ENCODE data around the gene FMO5.
A peak's percentile ranks its signal among the peaks of the same experiment; 100 is the strongest.
"Not testable (repeated sequence)": the region's sequence is repeated elsewhere in the genome, so short reads cannot be mapped to it uniquely, and the experiment has no call there.

FMO5 gene

DNA sequence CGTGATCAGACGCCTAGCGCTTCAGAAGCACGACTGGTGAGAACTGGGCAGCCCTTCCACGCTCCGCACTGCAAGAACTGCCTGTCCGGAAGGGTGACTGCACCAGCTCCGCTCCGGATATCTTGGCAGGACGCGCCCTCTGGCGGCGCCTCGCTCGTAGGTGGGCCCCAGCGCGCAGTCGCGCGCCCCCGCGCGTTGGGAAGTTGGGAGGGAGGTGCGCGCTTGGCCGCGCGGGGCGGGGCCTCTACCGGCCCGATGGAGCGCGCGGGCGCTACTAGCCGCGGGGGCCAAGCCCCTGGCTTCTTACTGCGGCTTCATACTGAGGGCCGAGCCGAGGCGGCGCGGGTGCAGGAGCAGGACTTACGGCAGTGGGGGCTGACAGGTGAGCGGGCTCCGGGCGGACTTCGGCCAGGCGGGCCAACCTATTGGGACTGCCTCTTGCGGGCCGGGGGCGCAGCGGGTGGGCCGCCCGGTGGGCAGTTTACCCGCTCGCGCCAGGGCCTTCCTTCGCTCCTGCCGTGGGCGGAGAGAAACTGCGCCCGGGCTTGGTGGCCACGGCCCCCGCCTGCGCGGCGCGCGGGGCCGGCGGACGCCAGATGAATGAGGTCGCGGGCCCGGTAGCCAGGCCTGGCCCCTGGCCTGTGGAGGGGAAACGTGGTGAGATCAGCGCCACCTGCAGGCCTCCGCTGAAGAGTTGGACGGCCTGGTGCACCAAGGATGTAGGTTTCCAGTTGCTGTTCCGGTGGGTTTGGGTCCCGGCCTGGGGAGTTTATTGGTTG, 17.5 kb upstream of the FMO5 start, which contains the start of gene CHD1L:
TSS of gene CHD1L (plus strand) at position 236 of the 779 bp plus-strand sequence. CDS start at position 256, 20 bp downstream.
- TF ChIP-seq, protein P1, sequence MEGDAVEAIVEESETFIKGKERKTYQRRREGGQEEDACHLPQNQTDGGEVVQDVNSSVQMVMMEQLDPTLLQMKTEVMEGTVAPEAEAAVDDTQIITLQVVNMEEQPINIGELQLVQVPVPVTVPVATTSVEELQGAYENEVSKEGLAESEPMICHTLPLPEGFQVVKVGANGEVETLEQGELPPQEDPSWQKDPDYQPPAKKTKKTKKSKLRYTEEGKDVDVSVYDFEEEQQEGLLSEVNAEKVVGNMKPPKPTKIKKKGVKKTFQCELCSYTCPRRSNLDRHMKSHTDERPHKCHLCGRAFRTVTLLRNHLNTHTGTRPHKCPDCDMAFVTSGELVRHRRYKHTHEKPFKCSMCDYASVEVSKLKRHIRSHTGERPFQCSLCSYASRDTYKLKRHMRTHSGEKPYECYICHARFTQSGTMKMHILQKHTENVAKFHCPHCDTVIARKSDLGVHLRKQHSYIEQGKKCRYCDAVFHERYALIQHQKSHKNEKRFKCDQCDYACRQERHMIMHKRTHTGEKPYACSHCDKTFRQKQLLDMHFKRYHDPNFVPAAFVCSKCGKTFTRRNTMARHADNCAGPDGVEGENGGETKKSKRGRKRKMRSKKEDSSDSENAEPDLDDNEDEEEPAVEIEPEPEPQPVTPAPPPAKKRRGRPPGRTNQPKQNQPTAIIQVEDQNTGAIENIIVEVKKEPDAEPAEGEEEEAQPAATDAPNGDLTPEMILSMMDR (IDR thresholded peaks at IDR 0.05; ENCODE audit: insufficient read depth, low read length), result peak; percentile 95
- TF ChIP-seq SPI1 (IDR thresholded peaks at IDR 0.05; ENCODE audit: borderline replicate concordance, low read depth), result no peak
- TF ChIP-seq POLR2AphosphoS5 (IDR thresholded peaks at IDR 0.05; ENCODE audit: low read depth), result peak; percentile 74; the same call in 1 of the 2 replicates
- Histone ChIP-seq H3K4me3 (replicated peaks; ENCODE audit: insufficient read depth, low read length) (peak within 1 kb of the TSS; percentile 81), H3K27ac (replicated peaks) (peak within 1 kb of the TSS; percentile 92), H3K27me3 (ENCODE audit: insufficient read depth, poor library complexity, severe bottlenecking) (no peaks in the 10 kb centered on the region)
- peak; percentile 92 to 96 for DNase-seq (ENCODE audit: low read depth in 1 of 2, low spot score in 1 of 2)

DNA sequence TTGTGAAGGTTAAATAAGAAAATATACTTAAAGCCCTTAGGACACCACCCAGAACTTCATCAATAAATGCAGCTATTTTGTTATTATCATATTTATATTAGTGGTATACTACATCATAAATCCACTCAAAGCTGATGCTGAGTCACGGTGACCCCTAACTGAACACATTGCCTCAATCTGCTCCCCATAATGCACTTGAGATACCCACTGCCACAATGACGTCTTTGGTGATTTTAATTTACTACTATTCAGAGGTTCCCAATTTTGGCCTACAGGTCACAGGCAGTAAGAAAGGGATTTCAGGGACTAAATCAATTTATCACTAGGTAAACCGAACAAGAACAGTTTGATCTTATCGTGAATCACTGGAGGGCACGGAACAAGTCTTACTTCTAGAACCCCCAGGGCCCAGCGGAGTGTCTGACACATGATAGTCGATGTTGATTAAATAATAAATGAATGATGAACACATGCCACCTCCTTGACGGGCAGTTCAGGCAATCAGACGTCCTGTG, 16.9 kb upstream of the FMO5 start:
- Histone ChIP-seq H3K27me3 (ENCODE audit: insufficient read depth, poor library complexity, severe bottlenecking) (no peaks in the 10 kb centered on the region), H3K4me3 (replicated peaks; ENCODE audit: insufficient read depth, low read length) (peak overlapping the region; percentile 33), H3K27ac (replicated peaks) (peak overlapping the region; percentile 92)
- no peak for DNase-seq (ENCODE audit: low read depth in 1 of 2, low spot score in 1 of 2)
- TF ChIP-seq, protein P1 (IDR thresholded peaks at IDR 0.05; ENCODE audit: insufficient read depth, low read length), result no peak
- TF ChIP-seq GABPA (IDR thresholded peaks at IDR 0.05; ENCODE audit: low read depth) (no peak), POLR2AphosphoS5 (IDR thresholded peaks at IDR 0.05; ENCODE audit: low read depth) (no peak), REST (IDR thresholded peaks at IDR 0.05; ENCODE audit: insufficient replicate concordance, low read depth) (no peak), SPI1 (IDR thresholded peaks at IDR 0.05; ENCODE audit: borderline replicate concordance, low read depth) (no peak)

DNA sequence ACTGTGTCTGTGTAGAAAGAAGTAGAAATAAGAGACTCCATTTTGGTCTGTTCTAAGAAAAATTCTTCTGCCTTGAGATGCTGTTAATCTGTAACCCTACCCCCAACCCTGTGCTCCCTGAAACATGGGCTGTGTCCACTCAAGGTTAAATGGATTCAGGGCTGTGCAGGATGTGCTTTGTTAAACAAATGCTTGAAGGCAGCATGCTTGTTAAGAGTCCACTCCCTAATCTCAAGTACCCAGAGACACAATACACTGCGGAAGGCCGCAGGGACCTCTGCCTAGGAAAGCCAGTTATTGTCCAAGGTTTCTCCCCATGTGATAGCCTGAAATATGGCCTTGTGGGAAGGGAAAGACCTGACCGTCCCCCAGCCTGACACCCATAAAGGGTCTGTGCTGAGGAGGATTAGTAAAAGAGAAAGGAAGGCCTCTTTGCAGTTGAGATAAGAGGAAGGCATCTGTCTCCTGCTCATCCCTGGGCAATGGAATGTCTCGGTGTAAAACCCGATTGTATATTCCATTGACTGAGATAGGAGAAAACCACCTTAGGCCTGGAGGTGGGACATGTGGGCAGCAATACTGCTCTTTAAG, 15.1 kb upstream of the FMO5 start:
- H3K4me3 ChIP-seq (replicated peaks; ENCODE audit: insufficient read depth, low read length); H3K27me3 ChIP-seq (ENCODE audit: insufficient read depth, poor library complexity, severe bottlenecking); H3K27ac ChIP-seq (replicated peaks); DNase-seq (ENCODE audit: low read depth in 1 of 2, low spot score in 1 of 2): not testable (repeated sequence)

DNA sequence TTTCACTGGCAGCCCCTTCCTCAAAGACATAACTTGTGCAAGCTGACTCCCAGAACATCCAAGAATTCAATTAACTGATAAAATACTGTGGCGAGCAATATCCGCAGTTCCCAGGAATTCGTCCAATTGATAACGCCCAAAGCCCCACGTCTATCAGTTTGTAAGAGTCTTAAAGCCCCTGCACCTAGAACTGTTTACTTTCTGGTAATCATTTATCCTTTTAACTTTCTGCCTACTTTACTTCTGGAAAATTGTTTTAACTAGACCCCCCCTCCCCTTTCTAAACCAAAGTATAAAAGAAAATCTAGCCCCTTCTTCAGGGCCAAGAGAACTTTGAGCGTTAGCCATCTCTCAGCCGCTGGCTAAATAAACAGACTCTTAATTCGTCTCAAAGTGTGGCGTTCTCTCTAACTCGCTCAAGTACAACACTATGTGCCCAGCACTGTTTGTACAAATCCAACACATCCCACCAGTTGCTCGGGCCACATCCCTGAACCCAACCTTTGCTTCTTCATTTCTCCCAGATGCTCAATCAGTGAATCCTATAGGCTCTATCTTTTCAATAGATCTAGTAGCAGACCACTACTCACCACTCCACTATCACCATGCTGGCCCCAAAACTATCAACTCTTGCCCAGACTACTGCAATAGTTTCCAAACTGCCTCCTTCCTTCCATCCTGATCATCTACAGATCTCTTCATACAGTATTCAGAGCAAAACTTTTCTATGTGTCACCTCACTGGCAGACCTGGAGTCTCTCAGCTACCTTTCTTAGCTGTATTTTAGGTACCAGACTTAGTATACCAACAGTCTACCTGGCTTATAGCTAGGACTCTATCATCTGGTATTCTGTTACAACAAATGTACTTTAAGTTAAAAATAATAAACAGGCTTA, 14.0 kb upstream of the FMO5 start:
- no peak for DNase-seq (ENCODE audit: low read depth in 1 of 2, low spot score in 1 of 2)
- Histone ChIP-seq H3K27ac (replicated peaks) (no peak overlapping the region), H3K27me3 (ENCODE audit: insufficient read depth, poor library complexity, severe bottlenecking) (no peaks in the 10 kb centered on the region), H3K4me3 (replicated peaks; ENCODE audit: insufficient read depth, low read length) (no peak overlapping the region)
- TF ChIP-seq, protein P1 (IDR thresholded peaks at IDR 0.05; ENCODE audit: insufficient read depth, low read length), result no peak
- TF ChIP-seq SPI1 (IDR thresholded peaks at IDR 0.05; ENCODE audit: borderline replicate concordance, low read depth), result no peak
- TF ChIP-seq GABPA (IDR thresholded peaks at IDR 0.05; ENCODE audit: low read depth), result no peak
- TF ChIP-seq REST (IDR thresholded peaks at IDR 0.05; ENCODE audit: insufficient replicate concordance, low read depth), result no peak
- TF ChIP-seq POLR2AphosphoS5 (IDR thresholded peaks at IDR 0.05; ENCODE audit: low read depth), result no peak
